GM23338 (cell line): ENCODE data around the gene CD177. TPM values are rescaled to one million over a fixed set of nuclear protein-coding genes. Genes with fewer than 3 reads are reported as not detected.

Source experiments
- ATAC-seq: fragments of 200-7000 bp; cut with Tn5 transposase; 3 replicates; pipeline ENCODE4 v1.9.1; 2020
- DNase-seq: peaks from one replicate; pipeline ENCODE4 v3.0.0-alpha.2; 2015; ENCODE audit warnings: low spot score
- H2AFZ ChIP-seq: fragments of 200-600 bp; sonication (generic); 2 replicates; pipeline ENCODE4 v1.8.0; 2016; ENCODE audit warnings: antibody characterized with exemption, mild to moderate bottlenecking, moderate library complexity
- H3F3A ChIP-seq: fragments of 200-600 bp; sonication (generic); replicated peaks from 2 replicates; pipeline ENCODE4 v1.8.0; 2017; ENCODE audit warnings: antibody characterized with exemption, mixed run types, low read depth
- H3K27ac ChIP-seq: fragments of 200-600 bp; sonication (generic); 2 replicates; pipeline ENCODE4 v1.6.1; 2016; ENCODE audit warnings: low read depth
- H3K27me3 ChIP-seq: fragments of 200-600 bp; sonication (generic); 2 replicates; pipeline ENCODE4 v1.8.0; 2016; ENCODE audit warnings: mild to moderate bottlenecking, mixed run types, moderate library complexity; ENCODE audit not compliant: insufficient read depth
- H3K36me3 ChIP-seq: fragments of 200-600 bp; sonication (generic); 2 replicates; pipeline ENCODE4 v1.8.0; 2016; ENCODE audit warnings: mild to moderate bottlenecking; ENCODE audit not compliant: insufficient read depth
- H3K4me1 ChIP-seq: fragments of 200-600 bp; sonication (generic); 2 replicates; pipeline ENCODE4 v1.8.0; 2016; ENCODE audit warnings: mild to moderate bottlenecking, moderate library complexity; ENCODE audit not compliant: insufficient read depth
- H3K4me2 ChIP-seq: fragments of 200-600 bp; sonication (generic); 2 replicates; pipeline ENCODE4 v1.7.1; 2017; ENCODE audit warnings: mixed run types
- H3K4me3 ChIP-seq: fragments of 200-600 bp; sonication (generic); 2 replicates; pipeline ENCODE4 v1.6.1; 2016; ENCODE audit warnings: mixed run types
- H3K79me2 ChIP-seq: fragments of 200-600 bp; sonication (generic); replicated peaks from 2 replicates; pipeline ENCODE4 v1.8.0; 2017; ENCODE audit warnings: mild to moderate bottlenecking; ENCODE audit not compliant: insufficient read depth
- H3K9me2 ChIP-seq: fragments of 200-600 bp; sonication (generic); 2 replicates; pipeline ENCODE4 v1.8.0; 2017; ENCODE audit not compliant: insufficient read depth
- H4K20me1 ChIP-seq: fragments of 200-600 bp; sonication (generic); replicated peaks from 2 replicates; pipeline ENCODE4 v1.8.0; 2017; ENCODE audit warnings: mild to moderate bottlenecking; ENCODE audit not compliant: insufficient read depth
- H3K27ac Mint-ChIP-seq: 2 replicates; pipeline ENCODE4 v1.8.0; 2020; ENCODE audit warnings: inconsistent platforms, mild to moderate bottlenecking, moderate library complexity, mixed read lengths
- H3K27me3 Mint-ChIP-seq: 3 replicates; pipeline ENCODE4 v1.8.0; 2022; ENCODE audit warnings: low read depth, mild to moderate bottlenecking, moderate library complexity, mixed read lengths, inconsistent platforms; ENCODE audit not compliant: insufficient read depth, poor library complexity
- H3K36me3 Mint-ChIP-seq: 3 replicates; pipeline ENCODE4 v1.8.0; 2021; ENCODE audit warnings: low read depth, mild to moderate bottlenecking, inconsistent platforms, moderate library complexity, mixed read lengths
- H3K4me1 Mint-ChIP-seq: 3 replicates; pipeline ENCODE4 v1.8.0; 2020; ENCODE audit warnings: mild to moderate bottlenecking, inconsistent platforms, mixed read lengths
- H3K4me3 Mint-ChIP-seq: 3 replicates; pipeline ENCODE4 v1.8.0; 2021; ENCODE audit warnings: moderate library complexity, mild to moderate bottlenecking, inconsistent platforms, mixed read lengths
- H3K9me3 Mint-ChIP-seq: 3 replicates; pipeline ENCODE4 v1.8.0; 2020; ENCODE audit warnings: moderate library complexity, mild to moderate bottlenecking, inconsistent platforms, mixed read lengths
- CREB1 ChIP-seq: fragments of 250-450 bp; sonication (Bioruptor Pico); IDR thresholded peaks from 2 replicates; pipeline ENCODE4 v1.5.0; 2020; ENCODE audit warnings: low read depth, mild to moderate bottlenecking, moderate library complexity
- CTCF ChIP-seq, 2 experiments: fragments of 200-600 bp in 1 of 2; sonication (generic) in 1 of 2; conservative IDR thresholded peaks; 2 replicates each; pipeline versions ENCODE4 v1.5.1 to v1.6.1; 2016 to 2017; ENCODE audit warnings: antibody characterized with exemption in 2 of 2, low read depth in 2 of 2, mild to moderate bottlenecking in 2 of 2, moderate library complexity in 1 of 2
- JUNB ChIP-seq: IDR thresholded peaks from one replicate; pipeline ENCODE4 v1.6.1; 2016; ENCODE audit warnings: antibody characterized with exemption; ENCODE audit not compliant: unreplicated experiment
- NANOG ChIP-seq: IDR thresholded peaks from 2 replicates; pipeline ENCODE4 v1.6.1; 2016; ENCODE audit warnings: antibody characterized with exemption, borderline replicate concordance
- ZNF331 ChIP-seq: fragments of 250-450 bp; sonication (Bioruptor Pico); IDR thresholded peaks from 2 replicates; pipeline ENCODE4 v1.5.0; 2020; ENCODE audit warnings: low read depth, mild to moderate bottlenecking, moderate library complexity
- ZNF462 ChIP-seq: fragments of 250-450 bp; sonication (Bioruptor Pico); IDR thresholded peaks from 2 replicates; pipeline ENCODE4 v1.5.0; 2020; ENCODE audit warnings: mild to moderate bottlenecking, moderate library complexity
- polyA plus RNA-seq: library from polyadenylated mRNA; unstranded; fragments of >200 nt; fragmentation: Nextera tagmentation; extraction: Ambion mirVana; gene quantifications from 2 replicates; pipeline ENCODE4 v1.2.1, GENCODE V29; 2016
- total RNA-seq: library from RNA; depleted of rRNA; stranded (reverse); fragments of >200 nt; shearing (Covaris generic); gene quantifications from 2 replicates; pipeline ENCODE4 v1.2.3, GENCODE V29; 2014

Gene CD177
- total and polyA plus RNA-seq, 2 experiments from 2014 or later, result 0.50 to 0.90 TPM

GRCh38 chr19:43310221-43310620, 43.3 kb upstream of the CD177 start:
- TF ChIP-seq ZNF462 (CRISPR knock-in tag), result no peak
- no peak for TF ChIP-seq ZNF331 (CRISPR knock-in tag)
- TF ChIP-seq CREB1 (CRISPR knock-in tag), result no peak
- no peak for TF ChIP-seq NANOG
- no peak for TF ChIP-seq CTCF (conservative IDR thresholded peaks at IDR 0.05; ENCODE audit: low read depth in 2 of 2)
- no peak for TF ChIP-seq JUNB
- DNase-seq (no peak), ATAC-seq (no peak)
- no peaks in the 10 kb centered on the region for H3K4me1 Mint-ChIP-seq
- peaks cover 4% of the 10 kb centered on the region for H3K27me3 Mint-ChIP-seq
- H3K79me2 ChIP-seq, result no peaks in the 10 kb centered on the region
- H3K36me3 ChIP-seq, result no peaks in the 10 kb centered on the region
- H3K9me3 Mint-ChIP-seq, result peaks cover 76% of the 10 kb centered on the region
- H3F3A ChIP-seq, result no peaks in the 10 kb centered on the region
- H3K36me3 Mint-ChIP-seq, result peaks cover 14% of the 10 kb centered on the region
- no peak overlapping the region for H3K4me3 Mint-ChIP-seq
- H3K4me1 ChIP-seq, result no peaks in the 10 kb centered on the region
- no peak overlapping the region for H3K27ac ChIP-seq
- H3K4me3 ChIP-seq, result no peak overlapping the region
- H3K27ac Mint-ChIP-seq, result no peak overlapping the region
- no peak overlapping the region for H2AFZ ChIP-seq
- no peak overlapping the region for H3K4me2 ChIP-seq
- H4K20me1 ChIP-seq, result no peaks in the 10 kb centered on the region
- no peaks in the 10 kb centered on the region for H3K27me3 ChIP-seq
- H3K9me2 ChIP-seq, result peaks cover 4% of the 10 kb centered on the region; the same call in 1 of the 2 replicates
